ENCODE measurements around the gene RIPPLY3. TPM values are rescaled to one million over a fixed set of nuclear protein-coding genes. Genes with fewer than 3 reads are reported as not detected.
A peak's percentile ranks its signal among the peaks of the same experiment; 100 is the strongest.
"Not testable (repeated sequence)": the region's sequence is repeated elsewhere in the genome, so short reads cannot be mapped to it uniquely, and the experiment has no call there.

RIPPLY3 gene
- total RNA-seq, 1 donor from 2014 or later, result not detected

DNA sequence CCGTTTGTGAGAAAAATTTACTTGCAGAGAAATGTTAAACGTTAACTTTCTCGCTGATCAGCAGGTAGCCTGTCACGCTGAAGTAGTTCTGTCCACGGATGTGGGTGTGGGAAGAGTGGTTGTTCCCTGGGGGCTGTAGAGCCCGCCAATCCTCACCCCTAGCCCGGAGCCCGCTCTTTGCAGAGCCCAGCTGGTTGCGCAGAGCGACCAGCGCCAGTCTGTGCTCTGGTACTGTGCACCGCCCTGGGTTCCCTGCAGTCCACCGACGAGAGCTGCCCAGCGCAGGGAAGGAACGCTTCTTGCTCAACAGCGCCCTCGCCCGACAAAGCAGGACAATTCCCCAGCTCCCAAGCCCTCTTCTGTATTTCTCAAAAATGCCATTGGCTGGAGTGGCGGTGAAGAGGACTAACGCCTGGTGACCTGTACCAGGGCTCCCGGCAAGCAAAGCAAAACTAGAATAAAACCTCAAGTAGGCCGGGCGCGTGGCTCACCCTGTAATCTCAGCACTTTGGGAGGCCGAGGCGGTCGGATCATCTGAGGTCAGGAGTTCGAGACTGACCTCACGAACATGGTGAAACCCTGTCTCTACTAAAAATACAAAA, 3.3 kb downstream of the RIPPLY3 start:
- H3K9ac ChIP-seq (ENCODE audit: low read depth in 1 of 3, low read length in 3 of 3), result no peak overlapping the region
- H3K27me3 ChIP-seq (ENCODE audit: control insufficient read depth in 3 of 3, insufficient read depth in 3 of 3, low read length in 3 of 3), result peaks cover 24 to 51% (median 30%) of the 10 kb centered on the region in 3 donors
- H3K4me1 ChIP-seq (ENCODE audit: control insufficient read depth in 3 of 3, insufficient read depth in 3 of 3, low read length in 3 of 3), result peaks cover 10 to 14% (median 11%) of the 10 kb centered on the region in 3 donors
- H3K9me3 ChIP-seq (ENCODE audit: control insufficient read depth in 3 of 3, low read length in 3 of 3), result no peaks in the 10 kb centered on the region
- H3K4me3 ChIP-seq (ENCODE audit: low read length in 3 of 3), result peak overlapping the region in 2 of 3 donors; percentile 24 to 66
- H3K36me3 ChIP-seq (ENCODE audit: control insufficient read depth in 3 of 3, insufficient read depth in 3 of 3, low read length in 3 of 3), result no peaks in the 10 kb centered on the region
- H3K27ac ChIP-seq (ENCODE audit: low read depth, low read length), result no peak overlapping the region

GRCh38 chr21:37017951-37018679, 11.6 kb downstream of the RIPPLY3 start:
- no peaks in the 10 kb centered on the region for H3K4me1 ChIP-seq (ENCODE audit: control insufficient read depth in 3 of 3, insufficient read depth in 3 of 3, low read length in 3 of 3)
- no peaks in the 10 kb centered on the region for H3K36me3 ChIP-seq (ENCODE audit: control insufficient read depth in 3 of 3, insufficient read depth in 3 of 3, low read length in 3 of 3)
- no peaks in the 10 kb centered on the region for H3K9me3 ChIP-seq (ENCODE audit: control insufficient read depth in 3 of 3, low read length in 3 of 3)
- H3K27me3 ChIP-seq (ENCODE audit: control insufficient read depth in 3 of 3, insufficient read depth in 3 of 3, low read length in 3 of 3), result peaks cover 0 to 6% (median 6%) of the 10 kb centered on the region in 3 donors
- H3K27ac ChIP-seq (ENCODE audit: low read depth, low read length), result no peak overlapping the region
- no peak overlapping the region for H3K9ac ChIP-seq (ENCODE audit: low read depth in 1 of 3, low read length in 3 of 3)
- H3K4me3 ChIP-seq (ENCODE audit: low read length in 3 of 3), result no peak overlapping the region

DNA sequence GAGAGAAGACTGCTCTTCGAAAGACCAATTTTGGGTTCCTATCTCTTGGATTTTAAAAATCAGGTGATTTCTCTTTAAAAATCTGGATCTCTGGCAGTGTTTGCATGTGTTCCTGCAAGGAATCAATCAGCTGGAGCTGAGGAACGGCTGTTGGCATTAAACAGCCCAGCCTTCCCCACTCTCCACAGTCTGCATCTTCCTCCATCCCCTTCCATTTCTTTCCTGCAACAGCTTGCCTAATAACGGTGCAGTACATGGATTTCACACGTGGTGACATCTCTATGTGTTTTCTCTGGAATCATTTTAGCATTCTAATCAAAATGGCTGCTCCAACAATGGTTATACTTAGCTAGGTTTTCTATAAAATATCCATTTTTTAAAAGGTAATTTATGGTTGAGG, 20.0 kb downstream of the RIPPLY3 start:
- H3K27ac ChIP-seq (ENCODE audit: low read depth, low read length), result no peak overlapping the region
- no peak overlapping the region for H3K4me3 ChIP-seq (ENCODE audit: low read length in 3 of 3)
- H3K9ac ChIP-seq (ENCODE audit: low read depth in 1 of 3, low read length in 3 of 3), result no peak overlapping the region

DNA sequence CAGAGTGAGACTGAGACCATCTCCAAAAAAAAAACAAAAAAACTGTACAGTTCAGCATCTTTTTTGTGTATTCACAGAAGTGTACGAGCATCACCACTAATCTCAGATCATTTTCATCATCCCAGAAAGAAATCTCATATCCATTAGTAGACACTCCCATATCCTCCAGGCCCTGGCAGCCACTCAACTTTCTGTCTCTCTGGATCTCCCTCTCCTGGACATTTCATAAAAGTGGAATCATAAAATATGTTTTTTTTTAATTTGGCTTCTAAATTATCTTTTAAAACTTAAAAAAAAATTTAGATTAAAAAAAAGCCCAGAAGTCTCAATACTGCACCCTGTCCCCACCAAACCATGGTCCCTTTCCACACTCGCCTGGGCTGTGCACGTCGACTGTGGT, 22.1 kb downstream of the RIPPLY3 start:
- no peaks in the 10 kb centered on the region for H3K27me3 ChIP-seq (ENCODE audit: control insufficient read depth in 3 of 3, insufficient read depth in 3 of 3, low read length in 3 of 3)
- H3K9me3 ChIP-seq (ENCODE audit: control insufficient read depth in 3 of 3, low read length in 3 of 3), result no peaks in the 10 kb centered on the region
- H3K36me3 ChIP-seq (ENCODE audit: control insufficient read depth in 3 of 3, insufficient read depth in 3 of 3, low read length in 3 of 3), result no peaks in the 10 kb centered on the region
- H3K27ac ChIP-seq (ENCODE audit: low read depth, low read length), result no peak overlapping the region
- no peak overlapping the region for H3K4me3 ChIP-seq (ENCODE audit: low read length in 3 of 3)
- H3K9ac ChIP-seq (ENCODE audit: low read depth in 1 of 3, low read length in 3 of 3), result no peak overlapping the region
- no peaks in the 10 kb centered on the region for H3K4me1 ChIP-seq (ENCODE audit: control insufficient read depth in 3 of 3, insufficient read depth in 3 of 3, low read length in 3 of 3)

More for the DNA sequence above, 20.0 kb downstream of the RIPPLY3 start:
- H3K36me3 ChIP-seq (ENCODE audit: control insufficient read depth in 3 of 3, insufficient read depth in 3 of 3, low read length in 3 of 3), result no peaks in the 10 kb centered on the region
- H3K27me3 ChIP-seq (ENCODE audit: control insufficient read depth in 3 of 3, insufficient read depth in 3 of 3, low read length in 3 of 3), result no peaks in the 10 kb centered on the region
- H3K9me3 ChIP-seq (ENCODE audit: control insufficient read depth in 3 of 3, low read length in 3 of 3), result no peaks in the 10 kb centered on the region
- H3K4me1 ChIP-seq (ENCODE audit: control insufficient read depth in 3 of 3, insufficient read depth in 3 of 3, low read length in 3 of 3), result no peaks in the 10 kb centered on the region

- no peaks in the 10 kb centered on the region for H3K9me3 ChIP-seq (ENCODE audit: control insufficient read depth in 3 of 3, low read length in 3 of 3)
- H3K4me3 ChIP-seq (ENCODE audit: low read length in 3 of 3), result no peak overlapping the region
- no peaks in the 10 kb centered on the region for H3K27me3 ChIP-seq (ENCODE audit: control insufficient read depth in 3 of 3, insufficient read depth in 3 of 3, low read length in 3 of 3)
- no peaks in the 10 kb centered on the region for H3K4me1 ChIP-seq (ENCODE audit: control insufficient read depth in 3 of 3, insufficient read depth in 3 of 3, low read length in 3 of 3)
- no peaks in the 10 kb centered on the region for H3K36me3 ChIP-seq (ENCODE audit: control insufficient read depth in 3 of 3, insufficient read depth in 3 of 3, low read length in 3 of 3)
- no peak overlapping the region for H3K9ac ChIP-seq (ENCODE audit: low read depth in 1 of 3, low read length in 3 of 3)
- H3K27ac ChIP-seq (ENCODE audit: low read depth, low read length), result no peak overlapping the region
Measured at GRCh38 chr21:37030864-37031263, 24.4 kb downstream of the RIPPLY3 start.

DNA sequence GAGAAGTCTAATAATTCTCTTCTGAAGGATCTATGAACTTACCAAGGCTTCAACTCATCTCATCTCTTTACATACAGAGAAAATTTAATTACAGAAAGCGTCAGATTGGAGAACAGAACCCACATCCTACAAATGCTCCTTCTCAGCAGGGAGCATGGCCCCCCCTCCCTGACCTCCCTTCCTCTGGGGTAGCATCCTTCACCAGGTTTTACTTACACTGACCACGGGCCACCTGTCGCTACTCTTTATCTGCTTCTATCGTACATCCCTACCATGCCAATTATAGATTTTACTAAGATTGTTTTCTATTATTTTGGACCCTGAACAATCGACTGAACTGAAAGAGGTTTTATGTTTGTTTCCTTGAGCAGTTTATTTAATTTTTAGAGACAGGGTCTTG, 25.8 kb downstream of the RIPPLY3 start:
- H3K4me3 ChIP-seq (ENCODE audit: low read length in 3 of 3), result no peak overlapping the region

DNA sequence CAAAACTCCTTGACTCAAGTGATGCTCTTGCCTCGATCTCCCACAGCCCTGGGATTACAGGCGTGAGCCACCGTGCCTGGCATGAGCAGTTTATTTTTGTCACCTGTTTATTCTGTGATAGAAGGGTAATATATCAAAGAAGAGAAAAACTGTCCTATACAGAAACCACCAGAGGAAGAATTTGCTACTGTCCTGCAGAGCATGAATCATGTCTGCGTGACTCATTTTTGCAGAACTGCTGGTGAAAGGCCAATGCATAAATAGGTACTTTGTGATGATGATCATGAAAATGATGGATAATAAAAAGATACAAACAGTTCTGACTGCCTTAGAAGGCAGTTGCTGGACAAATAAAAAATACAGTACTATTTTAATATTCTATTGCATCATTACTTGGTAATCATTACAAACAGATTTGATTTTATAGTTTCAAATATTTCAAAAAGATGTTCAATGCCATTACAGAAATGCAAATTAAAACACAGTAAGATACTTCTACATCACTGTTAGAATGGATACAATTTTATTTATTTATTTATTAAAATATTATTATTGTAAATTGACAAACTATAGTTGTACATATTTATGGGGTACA, 26.5 kb downstream of the RIPPLY3 start:
- Histone ChIP-seq H3K27me3 (ENCODE audit: control insufficient read depth in 3 of 3, insufficient read depth in 3 of 3, low read length in 3 of 3) (no peaks in the 10 kb centered on the region), H3K4me1 (ENCODE audit: control insufficient read depth in 3 of 3, insufficient read depth in 3 of 3, low read length in 3 of 3) (no peaks in the 10 kb centered on the region), H3K4me3 (ENCODE audit: low read length in 3 of 3) (no peak overlapping the region), H3K36me3 (ENCODE audit: control insufficient read depth in 3 of 3, insufficient read depth in 3 of 3, low read length in 3 of 3) (no peaks in the 10 kb centered on the region), H3K27ac (ENCODE audit: low read depth, low read length) (no peak overlapping the region), H3K9me3 (ENCODE audit: control insufficient read depth in 3 of 3, low read length in 3 of 3) (no peaks in the 10 kb centered on the region), H3K9ac (ENCODE audit: low read depth in 1 of 3, low read length in 3 of 3) (no peak overlapping the region)

More for the DNA sequence above, 25.8 kb downstream of the RIPPLY3 start:
- H3K27me3 ChIP-seq (ENCODE audit: control insufficient read depth in 3 of 3, insufficient read depth in 3 of 3, low read length in 3 of 3), result no peaks in the 10 kb centered on the region
- H3K9ac ChIP-seq (ENCODE audit: low read depth in 1 of 3, low read length in 3 of 3), result no peak overlapping the region
- no peaks in the 10 kb centered on the region for H3K4me1 ChIP-seq (ENCODE audit: control insufficient read depth in 3 of 3, insufficient read depth in 3 of 3, low read length in 3 of 3)
- H3K27ac ChIP-seq (ENCODE audit: low read depth, low read length), result no peak overlapping the region
- no peaks in the 10 kb centered on the region for H3K36me3 ChIP-seq (ENCODE audit: control insufficient read depth in 3 of 3, insufficient read depth in 3 of 3, low read length in 3 of 3)
- no peaks in the 10 kb centered on the region for H3K9me3 ChIP-seq (ENCODE audit: control insufficient read depth in 3 of 3, low read length in 3 of 3)

GRCh38 chr21:37034394-37034793, 27.9 kb downstream of the RIPPLY3 start:
- not testable (repeated sequence) for H3K36me3 ChIP-seq (ENCODE audit: control insufficient read depth in 3 of 3, insufficient read depth in 3 of 3, low read length in 3 of 3); H3K4me1 ChIP-seq (ENCODE audit: control insufficient read depth in 3 of 3, insufficient read depth in 3 of 3, low read length in 3 of 3); H3K27ac ChIP-seq (ENCODE audit: low read depth, low read length); H3K9ac ChIP-seq (ENCODE audit: low read depth in 1 of 3, low read length in 3 of 3); H3K27me3 ChIP-seq (ENCODE audit: control insufficient read depth in 3 of 3, insufficient read depth in 3 of 3, low read length in 3 of 3); H3K9me3 ChIP-seq (ENCODE audit: control insufficient read depth in 3 of 3, low read length in 3 of 3); H3K4me3 ChIP-seq (ENCODE audit: low read length in 3 of 3)

- H3K4me1 ChIP-seq (ENCODE audit: control insufficient read depth in 3 of 3, insufficient read depth in 3 of 3, low read length in 3 of 3), result no peaks in the 10 kb centered on the region
- no peaks in the 10 kb centered on the region for H3K36me3 ChIP-seq (ENCODE audit: control insufficient read depth in 3 of 3, insufficient read depth in 3 of 3, low read length in 3 of 3)
- no peak overlapping the region for H3K27ac ChIP-seq (ENCODE audit: low read depth, low read length)
Measured at GRCh38 chr21:37036177-37036576, 29.7 kb downstream of the RIPPLY3 start.

GRCh38 chr21:37039411-37040075, 33.0 kb downstream of the RIPPLY3 start:
- Histone ChIP-seq H3K27ac (ENCODE audit: low read depth, low read length) (no peak overlapping the region), H3K4me3 (ENCODE audit: low read length in 3 of 3) (no peak overlapping the region), H3K27me3 (ENCODE audit: control insufficient read depth in 3 of 3, insufficient read depth in 3 of 3, low read length in 3 of 3) (no peaks in the 10 kb centered on the region), H3K4me1 (ENCODE audit: control insufficient read depth in 3 of 3, insufficient read depth in 3 of 3, low read length in 3 of 3) (no peaks in the 10 kb centered on the region), H3K36me3 (ENCODE audit: control insufficient read depth in 3 of 3, insufficient read depth in 3 of 3, low read length in 3 of 3) (no peaks in the 10 kb centered on the region), H3K9me3 (ENCODE audit: control insufficient read depth in 3 of 3, low read length in 3 of 3) (no peaks in the 10 kb centered on the region), H3K9ac (ENCODE audit: low read depth in 1 of 3, low read length in 3 of 3) (no peak overlapping the region)

More at GRCh38 chr21:37036177-37036576, 29.7 kb downstream of the RIPPLY3 start:
- Histone ChIP-seq H3K27me3 (ENCODE audit: control insufficient read depth in 3 of 3, insufficient read depth in 3 of 3, low read length in 3 of 3) (no peaks in the 10 kb centered on the region), H3K9me3 (ENCODE audit: control insufficient read depth in 3 of 3, low read length in 3 of 3) (no peaks in the 10 kb centered on the region), H3K9ac (ENCODE audit: low read depth in 1 of 3, low read length in 3 of 3) (no peak overlapping the region), H3K4me3 (ENCODE audit: low read length in 3 of 3) (no peak overlapping the region)
